GDM1 (cell line): ENCODE data around the gene GLT8D2.

Experiments used
- DNase-seq: peaks from one replicate; lab custom pipeline; 2025; lab: John Stamatoyannopoulos, UW

Gene GLT8D2

GRCh38 chr12:104000807-104001434 is 49.1 kb downstream of the GLT8D2 start:
- DNase-seq: no peak

GRCh38 chr12:103998976-103999375 is 51.0 kb downstream of the GLT8D2 start:
- DNase-seq: no peak

GRCh38 chr12:103997286-103997900 is 52.6 kb downstream of the GLT8D2 start:
- no peak for DNase-seq

GRCh38 chr12:103996595-103996994 is 53.4 kb downstream of the GLT8D2 start:
- no peak for DNase-seq

GRCh38 chr12:103994235-103994634 is 55.8 kb downstream of the GLT8D2 start:
- DNase-seq: no peak

GRCh38 chr12:103986829-103987228 is 63.2 kb downstream of the GLT8D2 start:
- no peak for DNase-seq

GRCh38 chr12:103978384-103978982 is 71.5 kb downstream of the GLT8D2 start:
- no peak for DNase-seq

GRCh38 chr12:103975368-103975767 is 74.6 kb downstream of the GLT8D2 start:
- no peak for DNase-seq

- no peak for DNase-seq
Measured at GRCh38 chr12:103973909-103974308, 76.1 kb downstream of the GLT8D2 start.

- DNase-seq: no peak
Measured at GRCh38 chr12:103969391-103969790, 80.6 kb downstream of the GLT8D2 start.

GRCh38 chr12:103966736-103967135 is 83.3 kb downstream of the GLT8D2 start:
- DNase-seq: no peak

GRCh38 chr12:103965590-103966504 is 84.1 kb downstream of the GLT8D2 start, which contains the start of gene TDG:
TDG (plus strand) TSS chr12:103965872; CDS start chr12:103966038, 166 bp downstream.
- DNase-seq: peak; percentile 98

- DNase-seq: no peak
Measured at GRCh38 chr12:103965255-103965589, 84.8 kb downstream of the GLT8D2 start.

- DNase-seq: no peak
Measured at GRCh38 chr12:103964805-103965204, 85.2 kb downstream of the GLT8D2 start.

- no peak for DNase-seq
Measured at GRCh38 chr12:103962493-103962892, 87.5 kb downstream of the GLT8D2 start.

GRCh38 chr12:103960616-103961227 is 89.3 kb downstream of the GLT8D2 start:
- no peak for DNase-seq

- no peak for DNase-seq
Measured at GRCh38 chr12:103958621-103959020, 91.4 kb downstream of the GLT8D2 start.

GRCh38 chr12:103957865-103958388 is 92.1 kb downstream of the GLT8D2 start:
- no peak for DNase-seq

- no peak for DNase-seq
Measured at GRCh38 chr12:103956509-103957027, 93.4 kb downstream of the GLT8D2 start.

GRCh38 chr12:103955811-103956508 is 94.0 kb downstream of the GLT8D2 start:
- no peak for DNase-seq

GRCh38 chr12:103952497-103952896 is 97.5 kb downstream of the GLT8D2 start:
- no peak for DNase-seq
